HG02870 (cell line): ENCODE measurements around the gene TBC1D10B.

Source experiments
- ATAC-seq: cut with Tn5 transposase; IDR thresholded peaks from one replicate; pipeline ENCODE4 v1.9.1; 2021; ENCODE audit warnings: mild to moderate bottlenecking, moderate library complexity; ENCODE audit not compliant: unreplicated experiment

TBC1D10B gene

DNA sequence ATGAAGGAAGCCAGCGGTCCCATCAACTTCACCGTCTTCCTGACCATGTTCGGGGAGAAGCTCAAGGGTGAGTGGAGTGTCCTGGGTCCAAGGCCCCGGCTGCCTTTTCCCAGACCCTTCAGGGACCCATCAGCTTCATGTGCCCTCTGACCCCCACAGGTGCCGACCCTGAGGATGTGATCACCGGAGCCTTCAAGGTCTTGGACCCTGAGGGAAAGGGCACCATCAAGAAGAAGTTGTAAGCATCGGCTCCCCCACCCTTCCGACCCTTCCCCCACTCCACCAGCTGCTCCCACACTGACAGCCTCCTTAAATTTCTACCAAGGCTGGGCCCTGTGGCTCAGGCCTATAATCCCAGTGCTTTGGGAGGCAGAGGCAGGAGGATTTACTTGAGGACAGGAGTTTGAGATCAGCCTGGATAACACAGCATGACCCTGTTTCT is 6.2 kb upstream of the TBC1D10B start:
- no peak for ATAC-seq

DNA sequence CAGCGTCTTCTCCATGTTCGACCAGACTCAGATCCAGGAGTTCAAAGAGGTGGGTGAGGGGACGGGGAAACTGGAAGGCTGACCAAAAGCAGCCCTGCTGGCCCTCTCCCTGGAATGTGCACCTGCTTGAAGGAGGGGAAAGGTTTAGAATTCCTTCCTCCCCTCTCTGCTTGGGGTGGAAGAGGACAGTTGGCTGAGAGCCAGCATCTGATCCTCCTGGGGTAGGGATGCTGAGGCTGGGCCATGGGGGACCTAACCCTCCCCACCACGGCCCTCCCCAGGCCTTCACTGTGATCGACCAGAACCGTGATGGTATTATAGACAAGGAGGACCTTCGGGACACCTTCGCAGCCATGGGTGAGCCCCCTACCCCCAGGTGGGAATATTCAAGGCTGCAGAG is 5.6 kb upstream of the TBC1D10B start:
- ATAC-seq: no peak

DNA sequence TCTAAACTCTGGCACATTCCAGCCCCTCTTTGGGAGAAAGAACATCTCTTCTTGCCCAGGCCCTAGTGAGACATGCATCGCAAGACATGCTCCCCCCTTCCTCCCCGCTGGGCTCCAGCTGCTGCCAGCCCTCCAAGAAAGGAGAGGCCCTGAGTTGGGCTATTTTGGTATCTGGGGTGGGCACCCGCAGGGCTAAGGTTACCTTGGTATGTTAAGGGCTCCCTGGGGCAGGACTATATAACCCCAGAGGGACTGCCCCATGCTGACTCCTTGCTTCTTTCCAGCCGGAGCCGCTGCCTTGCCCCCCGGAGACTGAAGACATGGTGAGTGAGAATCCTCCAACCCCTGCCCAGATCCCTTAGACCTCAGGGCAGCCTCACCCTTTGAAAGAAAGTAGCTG is 4.2 kb upstream of the TBC1D10B start, which contains the start of gene MYL11:
Gene MYL11, plus strand, starts transcription at position 265 of the 400 bp plus-strand sequence. Its CDS starts 56 bp downstream, at position 321.
- ATAC-seq: no peak

DNA sequence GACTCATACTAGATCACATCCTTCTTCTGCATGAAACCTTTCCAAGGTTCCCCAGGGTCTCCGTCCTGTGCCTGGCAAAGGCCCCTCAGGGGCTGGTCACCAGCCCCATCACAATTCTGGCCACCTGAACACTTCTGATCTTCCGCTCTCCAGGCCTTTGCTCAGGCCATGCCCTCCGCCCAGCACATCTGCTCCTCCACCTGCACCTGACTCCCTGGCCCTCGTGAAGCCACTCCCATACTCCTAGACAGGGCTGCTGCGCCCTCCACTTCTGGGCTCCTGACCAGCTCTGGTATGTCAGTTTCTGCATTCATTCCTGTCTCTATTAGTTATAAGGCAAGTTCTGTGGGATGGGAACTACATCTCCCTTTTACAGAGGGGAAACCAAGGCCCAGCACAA is 2.4 kb upstream of the TBC1D10B start:
- no peak for ATAC-seq

DNA sequence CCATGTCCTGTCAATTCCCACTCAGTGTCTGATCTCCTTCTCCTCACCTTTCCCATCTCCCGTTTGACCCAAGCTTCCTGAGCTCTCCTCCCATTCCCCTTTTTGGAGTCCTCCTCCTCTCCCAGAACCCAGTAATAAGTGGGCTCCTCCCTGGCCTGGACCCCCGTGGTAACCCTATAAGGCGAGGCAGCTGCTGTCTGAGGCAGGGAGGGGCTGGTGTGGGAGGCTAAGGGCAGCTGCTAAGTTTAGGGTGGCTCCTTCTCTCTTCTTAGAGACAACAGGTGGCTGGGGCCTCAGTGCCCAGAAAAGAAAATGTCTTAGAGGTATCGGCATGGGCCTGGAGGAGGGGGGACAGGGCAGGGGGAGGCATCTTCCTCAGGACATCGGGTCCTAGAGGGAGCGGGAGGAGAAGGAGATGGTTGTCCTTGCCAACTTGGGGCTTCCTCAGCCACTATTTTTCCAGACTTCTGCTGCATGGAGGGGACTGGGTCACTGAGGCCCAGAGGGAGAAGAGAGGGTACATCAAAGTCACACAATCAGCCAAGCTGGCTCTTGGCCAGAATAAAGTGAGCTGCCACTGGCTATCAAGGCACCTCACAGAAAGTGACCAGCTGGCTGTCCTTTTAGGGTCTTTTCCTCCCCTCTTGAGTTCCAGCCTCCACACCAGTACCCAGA is 1.9 kb upstream of the TBC1D10B start:
- no peak for ATAC-seq

DNA sequence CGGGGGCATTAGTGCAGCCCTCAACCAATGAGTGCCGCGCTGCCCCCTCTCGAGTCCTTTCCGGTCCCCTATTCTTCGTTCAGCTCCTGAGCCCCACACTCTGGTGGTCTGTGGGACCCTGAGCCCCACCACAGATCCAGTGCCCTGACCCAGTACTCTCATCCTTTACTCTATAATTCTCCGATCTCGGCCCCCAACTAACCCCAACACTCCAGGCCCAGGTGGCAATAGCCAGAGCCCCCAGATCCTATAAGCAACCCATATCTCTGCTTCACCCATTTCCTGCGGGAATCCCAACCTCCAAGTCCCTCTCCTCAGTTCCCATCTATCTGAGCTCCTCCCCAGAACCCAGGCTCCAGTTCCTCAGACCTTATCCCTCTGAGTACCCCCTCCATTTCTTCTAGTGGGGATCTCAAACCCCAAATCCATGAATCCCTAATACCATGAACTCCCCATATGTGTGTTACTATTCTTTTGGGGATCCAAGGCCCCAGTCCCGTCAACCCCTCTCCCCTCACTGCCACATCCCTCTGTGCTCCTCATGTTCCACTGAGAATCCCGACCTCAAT is 1.0 kb upstream of the TBC1D10B start:
- ATAC-seq: no peak

DNA sequence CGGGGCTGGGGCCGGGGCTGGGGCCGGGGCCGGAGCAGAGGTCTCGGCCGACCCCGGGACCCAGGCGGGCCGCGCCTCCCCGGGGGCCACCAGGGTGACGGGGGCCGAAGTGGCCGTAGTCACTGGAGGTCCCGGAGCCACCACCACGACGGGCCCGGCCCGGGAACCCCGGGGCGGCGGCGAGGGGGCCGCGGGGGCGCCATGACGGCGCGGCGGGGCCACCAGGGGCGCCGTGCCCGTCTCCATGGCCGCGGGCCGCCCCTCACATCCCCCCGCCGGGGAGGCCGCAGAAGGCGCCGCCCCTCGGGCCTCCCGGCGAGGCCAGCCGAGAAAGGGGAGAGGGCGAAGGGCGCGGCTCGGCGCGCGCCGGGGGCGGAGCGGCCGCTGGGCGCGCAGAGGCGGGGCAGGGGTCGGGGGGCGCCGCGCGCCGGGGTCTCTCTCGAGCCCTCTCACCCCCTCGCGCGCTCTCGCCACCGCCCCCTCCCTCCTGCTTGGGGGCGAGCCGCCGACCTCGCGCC is 297 bp downstream of the TBC1D10B start:
- peak; percentile 1 for ATAC-seq

DNA sequence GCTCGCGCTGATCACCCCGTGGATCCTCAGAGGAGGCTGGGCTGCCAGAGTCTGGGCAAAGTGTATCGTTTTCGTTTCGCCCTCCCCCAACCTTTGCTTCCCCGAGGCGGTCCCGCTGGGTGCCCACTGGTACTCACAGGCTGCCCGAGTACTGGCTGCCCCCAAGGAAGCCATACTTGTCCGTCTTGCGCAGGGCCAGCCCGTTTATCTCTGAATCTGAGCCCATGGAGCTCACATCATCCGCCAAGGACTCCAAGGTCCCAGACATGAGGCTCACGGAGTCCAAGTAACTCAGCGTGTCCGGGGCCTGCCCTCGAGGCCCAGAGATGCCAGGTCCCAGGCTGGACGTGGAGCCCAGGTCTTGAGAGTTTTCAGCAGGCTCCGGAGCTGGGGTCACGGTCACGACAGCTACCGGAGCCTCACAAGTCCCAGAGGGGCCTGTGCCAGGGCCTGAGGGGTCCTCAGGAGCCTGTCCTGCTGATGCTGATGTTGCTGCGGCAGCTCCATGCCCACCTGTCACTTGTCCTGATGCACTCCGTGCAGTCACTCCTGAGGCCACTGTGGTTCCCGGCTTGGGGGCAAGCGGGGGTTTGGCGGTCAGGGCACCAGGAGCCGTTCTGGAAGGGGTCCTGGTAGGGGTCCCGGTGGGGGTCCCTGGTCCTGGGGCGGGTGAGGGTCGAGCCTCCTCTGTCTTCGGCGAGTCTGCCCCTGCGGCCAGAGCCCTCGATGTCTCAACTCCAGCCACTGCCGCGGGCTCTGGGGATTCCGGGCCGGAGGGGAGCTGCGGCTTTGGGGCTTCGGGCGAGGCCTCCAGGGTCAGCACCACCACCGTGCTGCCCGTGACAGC is 980 bp downstream of the TBC1D10B start:
- ATAC-seq: no peak

DNA sequence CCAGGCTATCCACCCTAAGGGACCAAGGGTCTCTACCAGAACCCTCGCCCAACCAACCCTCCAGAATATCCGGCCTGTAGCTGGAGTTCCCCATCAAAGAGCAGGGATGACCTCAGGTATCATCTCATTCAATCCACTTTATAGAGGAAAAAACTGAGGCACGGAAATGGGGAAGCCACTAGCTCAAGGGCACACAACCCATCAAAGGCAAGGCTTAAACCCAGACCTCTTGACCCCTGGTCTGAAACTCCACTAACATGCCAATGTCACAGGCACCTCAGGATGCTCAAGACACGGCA is 1.6 kb downstream of the TBC1D10B start:
- ATAC-seq: no peak

DNA sequence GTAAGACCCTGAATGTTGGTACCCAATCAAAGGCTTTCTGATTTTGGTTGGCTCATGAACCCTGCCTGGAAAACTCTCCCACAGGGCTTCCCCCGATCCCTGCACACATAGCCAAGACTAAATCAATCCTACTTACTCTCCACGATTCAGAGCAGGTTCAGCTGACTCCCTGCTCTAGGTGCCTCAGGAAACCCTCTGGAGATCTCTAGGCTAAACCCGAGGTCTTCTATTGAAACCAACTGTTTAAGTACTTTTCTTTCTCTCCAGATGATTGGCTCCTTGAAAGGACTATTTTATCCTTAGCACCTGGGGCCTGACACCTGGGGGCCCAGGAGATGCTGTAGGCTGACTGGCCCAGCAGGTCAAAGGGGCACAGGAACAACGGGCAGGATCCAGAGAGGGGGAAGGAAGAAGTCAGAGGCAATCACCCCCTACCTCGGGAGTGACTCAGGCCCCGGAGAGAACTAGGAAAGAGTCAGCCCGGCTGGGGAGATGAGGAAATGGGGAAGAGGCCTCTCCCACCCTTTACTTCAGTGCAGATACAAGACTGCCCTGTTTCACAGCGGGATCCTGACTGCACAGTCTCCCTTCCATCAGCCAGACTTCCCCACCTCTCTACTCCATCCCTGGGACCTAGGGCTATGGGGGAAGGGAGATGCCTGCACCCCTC is 2.0 kb downstream of the TBC1D10B start:
- ATAC-seq: no peak

DNA sequence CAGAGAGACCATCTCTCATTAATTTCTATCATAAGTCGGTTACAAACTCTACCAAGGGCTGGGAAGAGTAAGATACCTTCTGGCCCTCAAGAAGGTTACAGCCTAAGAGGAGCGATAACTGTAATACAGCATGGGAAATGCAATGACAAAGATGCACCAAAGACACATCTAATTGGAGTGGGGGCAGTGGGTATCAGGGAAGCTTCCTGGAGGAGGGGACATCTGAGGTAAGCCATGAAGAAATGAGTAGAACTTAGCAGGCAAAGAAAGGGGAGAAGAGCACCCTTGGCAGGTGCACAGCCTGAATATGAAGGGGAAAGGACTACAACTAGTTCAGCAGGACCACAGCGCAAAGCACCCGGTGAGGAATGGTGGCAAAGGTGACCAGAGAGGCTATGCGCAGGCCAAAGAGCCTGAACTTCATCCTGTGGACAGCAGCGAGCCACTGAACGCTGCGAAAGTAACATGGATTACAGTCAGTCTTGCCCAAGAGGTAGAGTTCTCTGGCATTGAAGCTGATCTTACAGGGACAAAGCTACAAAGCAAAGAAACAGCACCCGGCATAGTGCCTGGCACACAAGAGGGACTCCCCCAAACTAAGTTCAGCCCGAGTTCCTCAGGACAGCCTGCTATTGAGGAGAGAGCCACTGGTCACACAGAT is 2.8 kb downstream of the TBC1D10B start:
- ATAC-seq: no peak

DNA sequence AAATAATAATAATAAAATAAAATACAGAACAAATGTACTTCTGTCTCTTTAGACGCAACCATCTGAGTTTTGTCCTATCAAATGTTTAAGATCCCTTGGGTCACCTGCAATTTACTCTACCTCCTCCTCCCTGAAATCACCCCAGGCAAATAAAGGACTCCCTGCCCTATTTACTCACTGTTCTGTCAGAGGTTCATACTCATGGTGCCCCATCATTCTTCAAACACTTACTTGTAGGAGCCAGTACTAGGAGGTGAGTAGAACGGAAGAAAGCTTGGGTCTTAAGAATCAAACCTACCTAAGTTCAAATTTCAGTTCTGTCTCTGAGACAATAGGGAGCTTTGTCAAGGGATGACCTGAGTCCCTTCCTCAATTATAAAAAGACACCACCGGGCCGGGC is 3.8 kb downstream of the TBC1D10B start:
- ATAC-seq: no peak

DNA sequence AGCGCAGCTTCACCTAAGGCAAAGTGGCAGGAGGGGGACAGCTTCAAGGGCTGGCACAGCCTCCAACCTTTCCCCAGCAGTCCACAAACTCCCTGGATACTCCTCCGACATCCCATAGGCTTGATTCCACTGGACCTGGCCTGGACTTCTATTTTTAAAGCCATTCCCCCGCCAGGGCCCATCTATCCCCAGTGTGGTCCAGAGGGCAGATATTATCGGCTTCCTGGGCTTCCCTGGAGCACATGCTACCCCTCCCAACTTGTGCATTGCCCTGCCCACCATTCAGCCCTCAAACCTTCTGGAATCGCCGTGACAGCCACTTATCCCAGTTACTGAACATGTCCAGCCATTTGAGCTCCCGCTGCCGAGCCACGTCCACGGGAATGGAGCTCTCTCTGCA is 5.1 kb downstream of the TBC1D10B start:
- ATAC-seq: no peak

DNA sequence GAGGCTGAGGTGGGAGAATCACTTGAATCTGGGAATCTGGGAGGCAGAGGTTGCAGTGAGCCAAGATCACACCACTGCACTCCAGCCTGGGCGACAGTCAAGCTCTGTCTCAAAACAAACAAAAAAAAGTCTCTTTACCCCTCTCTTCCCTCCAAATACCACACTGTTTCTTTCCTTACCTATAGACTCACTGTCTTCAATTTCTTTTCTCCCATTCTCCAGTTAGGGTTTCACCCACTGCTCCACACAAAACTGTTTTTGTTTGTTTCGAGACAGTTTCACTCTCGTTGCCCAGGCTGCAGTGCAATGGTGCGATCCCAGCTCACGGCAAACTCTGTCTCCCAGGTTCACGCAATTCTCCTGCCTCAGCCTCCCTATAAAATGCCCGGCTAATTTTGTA is 9.1 kb downstream of the TBC1D10B start:
- ATAC-seq: no peak

DNA sequence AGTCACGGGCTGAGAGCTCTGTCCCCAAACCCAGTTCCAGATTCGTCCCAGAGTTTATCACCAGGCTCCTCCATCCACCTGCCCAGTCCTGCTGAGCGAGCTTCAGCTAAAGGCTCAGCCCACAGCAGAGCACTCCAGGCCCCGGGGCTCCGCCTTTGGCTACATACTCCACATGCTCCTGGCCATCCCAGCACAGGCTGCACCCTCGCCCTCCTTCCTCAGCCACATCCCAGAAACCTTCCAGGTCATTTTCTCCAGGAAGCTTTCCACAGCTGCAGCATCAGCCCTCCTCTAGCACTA is 10.5 kb downstream of the TBC1D10B start:
- ATAC-seq: no peak

DNA sequence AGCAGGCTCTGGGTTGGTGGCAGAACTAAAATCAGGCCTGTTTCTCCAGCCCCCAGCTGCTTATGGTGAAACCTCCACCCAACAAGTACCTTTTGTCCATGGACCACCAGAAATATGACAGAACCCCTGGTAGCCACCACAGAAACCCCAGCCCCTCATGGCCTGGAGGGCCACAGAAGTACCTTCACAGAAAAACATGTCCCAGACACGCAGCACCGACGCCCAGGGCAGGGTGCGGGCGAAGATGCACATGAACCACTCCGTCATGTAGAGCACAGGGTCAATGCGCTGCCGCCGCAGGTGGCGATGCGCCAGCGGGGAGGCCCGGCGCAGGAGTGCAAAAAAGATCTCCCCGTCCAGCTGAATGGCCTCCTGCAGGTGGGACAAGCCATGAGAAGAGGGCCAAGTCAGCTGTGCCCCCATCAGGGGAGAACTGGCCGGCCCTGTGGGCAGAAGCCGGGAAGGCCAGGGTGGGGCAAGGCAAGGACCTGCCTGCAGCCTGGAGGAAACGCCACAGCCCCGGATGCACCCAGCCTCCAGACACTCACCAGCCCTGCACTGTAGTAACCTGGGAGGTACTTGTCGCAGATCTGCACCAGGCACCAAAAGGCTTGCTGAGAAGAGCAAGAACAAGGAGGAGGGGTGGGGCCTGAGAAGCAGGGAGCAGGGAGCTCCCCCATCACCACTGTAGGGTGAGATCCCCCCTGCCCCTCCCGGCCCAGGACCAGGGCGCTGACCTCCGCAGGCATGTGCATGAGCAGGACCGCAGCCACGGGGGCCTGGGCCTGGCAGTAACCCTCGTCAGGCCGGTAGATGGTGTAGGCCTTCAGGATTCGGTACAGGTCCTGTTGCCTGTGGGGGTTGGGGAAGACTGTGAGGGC is 11.1 kb downstream of the TBC1D10B start:
- no peak for ATAC-seq

DNA sequence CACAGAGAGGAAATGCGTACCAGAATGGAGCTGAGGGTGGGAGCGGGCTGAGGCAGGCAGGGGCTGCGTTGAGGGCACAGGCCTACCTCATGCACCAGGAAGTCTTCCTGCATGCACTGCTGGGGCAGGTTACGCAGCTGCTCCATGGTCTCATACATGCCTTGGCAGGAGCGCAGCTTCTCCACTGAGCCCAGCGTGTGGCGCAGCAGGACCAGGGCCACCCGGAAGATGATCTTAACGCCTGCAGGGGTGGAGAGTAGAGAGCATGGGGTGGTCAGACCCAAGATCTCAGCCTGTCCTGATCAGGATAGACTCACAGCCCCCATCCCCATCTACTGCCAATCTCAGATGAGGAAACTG is 11.7 kb downstream of the TBC1D10B start:
- ATAC-seq: no peak

DNA sequence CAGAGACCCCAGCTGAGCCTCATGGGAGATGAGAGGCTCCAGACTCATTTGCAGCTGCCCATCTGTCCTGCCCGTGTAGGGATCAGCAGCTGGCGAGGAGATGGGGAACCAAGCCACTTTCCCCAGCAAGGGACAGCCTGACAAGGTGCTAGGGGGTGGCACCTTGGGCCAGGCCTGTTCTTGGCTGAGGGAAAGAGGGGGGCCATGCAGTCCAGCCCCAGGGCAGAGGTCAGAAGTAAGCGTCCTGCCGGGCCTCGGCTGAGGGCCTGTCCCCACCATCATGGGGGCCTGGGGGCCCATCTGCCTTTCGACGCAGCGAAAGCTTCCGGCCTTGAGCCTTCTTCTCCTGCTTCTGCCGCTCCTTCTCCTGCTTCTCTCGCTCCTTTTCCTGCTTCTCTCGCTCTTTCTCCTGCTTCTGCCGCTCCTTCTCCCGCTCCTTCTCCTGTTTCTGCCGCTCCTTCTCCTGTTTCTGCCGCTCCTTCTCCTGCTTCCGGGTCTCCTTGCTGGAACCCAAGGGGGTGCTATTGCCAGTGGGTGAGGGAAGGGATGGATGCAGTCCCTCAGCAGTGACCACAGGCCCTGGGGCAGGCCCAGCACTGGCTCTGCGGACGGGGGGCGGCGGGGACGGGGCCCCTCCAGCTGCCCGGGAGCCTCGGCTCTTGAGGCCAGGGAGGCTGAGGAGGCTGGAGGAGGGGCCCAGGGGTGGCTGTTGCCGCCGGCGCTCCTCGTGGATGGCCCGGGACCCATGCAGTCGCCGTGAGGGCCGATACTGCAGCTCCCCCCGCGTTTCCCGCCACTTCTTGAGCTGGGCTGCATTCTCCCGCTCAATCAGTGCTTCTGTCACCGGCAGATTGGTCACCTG is 12.3 kb downstream of the TBC1D10B start:
- no peak for ATAC-seq

DNA sequence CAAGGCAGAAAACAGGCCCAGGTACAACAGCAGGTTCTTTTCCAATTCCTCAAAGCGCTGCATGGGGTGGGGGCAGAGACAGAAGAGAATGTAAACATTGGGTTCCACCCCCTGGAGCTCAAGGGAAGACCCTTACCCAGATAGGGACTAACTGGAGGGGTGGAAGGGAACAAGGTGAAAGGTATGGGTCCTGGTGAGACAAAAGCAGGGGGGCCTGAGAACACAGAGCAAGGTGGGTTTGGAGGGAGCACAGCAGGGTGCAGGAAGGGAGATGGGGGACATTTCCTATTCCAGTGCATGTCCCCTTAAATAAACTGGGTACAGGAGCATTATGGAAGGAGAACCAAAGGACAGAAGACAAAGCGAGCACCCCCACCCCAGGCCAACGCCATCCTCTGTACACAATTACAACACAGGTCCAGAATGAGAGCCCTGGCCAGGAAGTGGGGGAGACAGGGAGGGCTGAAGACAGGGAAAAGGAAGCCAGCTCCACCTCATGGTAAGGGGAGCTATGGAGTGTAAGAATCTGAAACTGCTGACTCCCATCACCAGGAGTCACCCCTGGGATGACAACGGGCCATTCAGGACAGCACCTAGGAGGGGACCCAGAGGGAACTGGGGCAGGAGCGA is 13.1 kb downstream of the TBC1D10B start:
- no peak for ATAC-seq
